ENCODE data around the gene MAPT. TPM values are rescaled to one million over a fixed set of nuclear protein-coding genes. Genes with fewer than 3 reads are reported as not detected.

The MAPT gene
- total RNA-seq, 4 donors from 2014 or later: 1.7 to 2.3 (median 1.8) TPM

DNA sequence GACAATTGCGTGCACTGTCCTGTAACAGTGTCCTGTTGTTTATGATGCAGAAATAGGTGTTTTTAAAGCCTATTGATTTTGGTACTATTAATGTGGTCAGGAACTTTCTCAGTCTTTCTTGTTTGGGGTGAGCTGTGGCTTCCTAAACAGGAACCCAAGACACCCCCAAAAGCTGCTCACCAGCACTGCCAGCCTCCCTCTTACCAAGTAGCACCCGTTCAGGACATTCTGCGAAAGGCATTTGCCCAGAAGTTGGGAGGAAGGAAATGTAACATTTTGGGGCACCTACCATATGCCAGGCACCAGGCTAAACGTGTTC is 83.1 kb downstream of the MAPT start:
- Histone ChIP-seq H3K4me1 (peaks cover 0 to 8% (median 0%) of the 10 kb centered on the region in 4 donors), H3K9me3 (no peaks in the 10 kb centered on the region), H3K4me3 (no peak overlapping the region), H3K27me3 (no peaks in the 10 kb centered on the region), H3K27ac (no peak overlapping the region), H3K36me3 (no peaks in the 10 kb centered on the region)
- WGBS, 2 donors (ENCODE audit: low coverage in 1 of 2): 84 to 95% methylated on average over 3 to 4 of the region's 4 CpGs
- no peak for TF ChIP-seq EP300 (IDR thresholded peaks at IDR 0.05; ENCODE audit: low read depth)
- TF ChIP-seq POLR2A (IDR thresholded peaks at IDR 0.05): no peak
- TF ChIP-seq, protein P1, sequence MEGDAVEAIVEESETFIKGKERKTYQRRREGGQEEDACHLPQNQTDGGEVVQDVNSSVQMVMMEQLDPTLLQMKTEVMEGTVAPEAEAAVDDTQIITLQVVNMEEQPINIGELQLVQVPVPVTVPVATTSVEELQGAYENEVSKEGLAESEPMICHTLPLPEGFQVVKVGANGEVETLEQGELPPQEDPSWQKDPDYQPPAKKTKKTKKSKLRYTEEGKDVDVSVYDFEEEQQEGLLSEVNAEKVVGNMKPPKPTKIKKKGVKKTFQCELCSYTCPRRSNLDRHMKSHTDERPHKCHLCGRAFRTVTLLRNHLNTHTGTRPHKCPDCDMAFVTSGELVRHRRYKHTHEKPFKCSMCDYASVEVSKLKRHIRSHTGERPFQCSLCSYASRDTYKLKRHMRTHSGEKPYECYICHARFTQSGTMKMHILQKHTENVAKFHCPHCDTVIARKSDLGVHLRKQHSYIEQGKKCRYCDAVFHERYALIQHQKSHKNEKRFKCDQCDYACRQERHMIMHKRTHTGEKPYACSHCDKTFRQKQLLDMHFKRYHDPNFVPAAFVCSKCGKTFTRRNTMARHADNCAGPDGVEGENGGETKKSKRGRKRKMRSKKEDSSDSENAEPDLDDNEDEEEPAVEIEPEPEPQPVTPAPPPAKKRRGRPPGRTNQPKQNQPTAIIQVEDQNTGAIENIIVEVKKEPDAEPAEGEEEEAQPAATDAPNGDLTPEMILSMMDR (IDR thresholded peaks at IDR 0.05): no peak
- TF ChIP-seq POLR2AphosphoS5 (IDR thresholded peaks at IDR 0.05): no peak
- intact Hi-C loops (cut with DNase I; ENCODE audit: low total_unique reads): no loop called here
- no peak for DNase-seq
- in situ Hi-C loops (cut with MboI; ENCODE audit: low pct_ligation_motif_present in 1 of 4, low pct_unique_long_range_greater_than_20kb in 1 of 4, low sequenced_read_pairs in 3 of 4): no loop called here

DNA sequence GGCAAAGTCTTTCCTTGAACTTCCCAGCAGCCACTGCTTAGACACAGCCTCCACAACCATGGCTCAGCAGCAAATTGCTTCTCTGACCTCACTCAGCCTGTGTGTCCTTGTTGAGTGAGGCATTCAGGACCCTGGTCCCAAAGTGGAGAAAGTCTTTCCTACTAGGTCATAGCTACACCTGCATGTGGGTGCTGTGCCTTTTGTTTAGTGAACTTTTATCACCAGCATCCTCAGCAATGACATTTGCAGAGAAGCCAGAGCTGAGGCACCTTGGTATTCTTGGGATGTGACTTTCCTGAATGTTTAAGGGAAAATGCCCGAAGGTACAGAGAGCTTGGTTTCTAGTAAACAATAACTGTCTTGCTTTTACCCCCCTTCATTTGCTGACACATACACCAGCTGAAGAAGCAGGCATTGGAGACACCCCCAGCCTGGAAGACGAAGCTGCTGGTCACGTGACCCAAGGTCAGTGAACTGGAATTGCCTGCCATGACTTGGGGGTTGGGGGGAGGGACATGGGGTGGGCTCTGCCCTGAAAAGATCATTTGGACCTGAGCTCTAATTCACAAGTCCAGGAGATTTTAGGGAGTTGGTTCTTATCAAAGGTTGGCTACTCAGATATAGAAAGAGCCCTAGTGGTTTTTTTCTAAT is 83.7 kb downstream of the MAPT start:
- no peaks in the 10 kb centered on the region for H3K36me3 ChIP-seq
- intact Hi-C loops (cut with DNase I; ENCODE audit: low total_unique reads): no loop called here
- H3K27me3 ChIP-seq: no peaks in the 10 kb centered on the region
- in situ Hi-C loops (cut with MboI; ENCODE audit: low pct_ligation_motif_present in 1 of 4, low pct_unique_long_range_greater_than_20kb in 1 of 4, low sequenced_read_pairs in 3 of 4): no loop called here
- TF ChIP-seq POLR2AphosphoS5 (IDR thresholded peaks at IDR 0.05) (no peak), POLR2A (IDR thresholded peaks at IDR 0.05) (no peak), EP300 (IDR thresholded peaks at IDR 0.05; ENCODE audit: low read depth) (no peak)
- TF ChIP-seq, protein P1 (IDR thresholded peaks at IDR 0.05): no peak
- 83% methylated on average over 3 of the region's 3 CpGs; no CpG with 5 or more reads in 1 of the 2 donors for WGBS, 2 donors (ENCODE audit: low coverage in 1 of 2)
- no peaks in the 10 kb centered on the region for H3K9me3 ChIP-seq
- DNase-seq: no peak
- H3K27ac ChIP-seq: no peak overlapping the region
- H3K4me3 ChIP-seq: no peak overlapping the region
- H3K4me1 ChIP-seq: peaks cover 0 to 8% (median 0%) of the 10 kb centered on the region in 4 donors

DNA sequence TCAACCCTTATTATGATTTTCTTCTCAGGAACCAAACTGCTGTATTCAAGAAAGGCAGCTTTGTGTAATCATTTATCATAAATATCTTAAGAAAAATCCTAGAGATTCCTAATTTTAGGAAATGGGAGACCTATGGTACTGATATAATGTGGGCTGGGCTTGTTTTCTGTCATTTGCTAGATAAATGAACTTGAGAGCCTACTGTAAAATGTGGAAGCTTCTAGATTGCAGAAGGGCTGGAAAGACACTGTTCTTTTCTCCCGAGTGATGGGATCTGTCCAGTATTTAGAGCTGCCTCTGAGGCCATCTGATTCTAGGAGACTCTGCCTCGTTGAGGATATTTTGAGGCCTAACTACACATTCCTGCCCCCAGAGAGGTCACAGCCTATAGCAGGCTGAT is 84.8 kb downstream of the MAPT start:
- TF ChIP-seq POLR2A (IDR thresholded peaks at IDR 0.05) (no peak), EP300 (IDR thresholded peaks at IDR 0.05; ENCODE audit: low read depth) (no peak), POLR2AphosphoS5 (IDR thresholded peaks at IDR 0.05) (no peak)
- TF ChIP-seq, protein P1 (IDR thresholded peaks at IDR 0.05): no peak
- Histone ChIP-seq H3K9me3 (no peaks in the 10 kb centered on the region), H3K4me3 (no peak overlapping the region), H3K36me3 (no peaks in the 10 kb centered on the region), H3K4me1 (peaks cover 0 to 2% (median 0%) of the 10 kb centered on the region in 4 donors), H3K27me3 (no peaks in the 10 kb centered on the region), H3K27ac (no peak overlapping the region)
- in situ Hi-C loops (cut with MboI; ENCODE audit: low pct_ligation_motif_present in 1 of 4, low pct_unique_long_range_greater_than_20kb in 1 of 4, low sequenced_read_pairs in 3 of 4): no loop called here
- WGBS, 2 donors (ENCODE audit: low coverage in 1 of 2): 69% methylated on average over 2 of the region's 2 CpGs; no CpG with 5 or more reads in 1 of the 2 donors
- no peak for DNase-seq
- intact Hi-C loops (cut with DNase I; ENCODE audit: low total_unique reads): no loop called here

DNA sequence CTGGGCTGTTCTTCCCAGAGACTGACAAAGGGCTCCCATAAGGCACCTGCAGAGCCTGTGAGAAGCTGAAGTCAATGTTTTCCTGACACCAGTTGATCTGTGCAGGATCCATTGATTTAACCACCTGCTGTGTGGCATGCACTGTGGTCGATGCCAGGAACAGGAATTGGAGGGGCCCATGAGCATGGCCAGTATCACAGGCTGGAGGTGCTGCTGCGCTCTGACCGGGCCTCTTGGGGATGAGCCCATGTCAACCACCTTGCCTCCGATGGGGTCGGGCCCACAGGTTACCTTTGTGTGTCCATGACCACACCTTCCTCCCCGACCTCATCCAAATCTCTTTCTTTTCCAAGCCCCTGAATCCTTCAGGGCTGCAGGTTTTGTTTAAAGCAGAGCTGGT is 86.5 kb downstream of the MAPT start:
- no peaks in the 10 kb centered on the region for H3K36me3 ChIP-seq
- in situ Hi-C loops (cut with MboI; ENCODE audit: low pct_ligation_motif_present in 1 of 4, low pct_unique_long_range_greater_than_20kb in 1 of 4, low sequenced_read_pairs in 3 of 4) (no loop called here), intact Hi-C loops (cut with DNase I; ENCODE audit: low total_unique reads) (no loop called here)
- H3K9me3 ChIP-seq: no peaks in the 10 kb centered on the region
- H3K4me1 ChIP-seq: no peaks in the 10 kb centered on the region
- no peak overlapping the region for H3K27ac ChIP-seq
- no peaks in the 10 kb centered on the region for H3K27me3 ChIP-seq
- TF ChIP-seq, protein P1 (IDR thresholded peaks at IDR 0.05): no peak
- TF ChIP-seq EP300 (IDR thresholded peaks at IDR 0.05; ENCODE audit: low read depth): no peak
- no peak for TF ChIP-seq POLR2AphosphoS5 (IDR thresholded peaks at IDR 0.05)
- TF ChIP-seq POLR2A (IDR thresholded peaks at IDR 0.05): no peak
- 90 to 100% methylated on average over 2 to 6 of the region's 6 CpGs for WGBS, 2 donors (ENCODE audit: low coverage in 1 of 2)
- no peak overlapping the region for H3K4me3 ChIP-seq
- no peak for DNase-seq
